Esophagus squamous epithelium (tissue), 5 donors: ENCODE data around the gene COL18A1. TPM values are rescaled to one million over a fixed set of nuclear protein-coding genes. Genes with fewer than 3 reads are reported as not detected.
A peak's percentile ranks its signal among the peaks of the same experiment; 100 is the strongest.

ENCODE experiments used
- DNase-seq: peaks from one replicate; lab custom pipeline; 2025; lab: John Stamatoyannopoulos, UW
- H3K27ac ChIP-seq, 4 donors: fragments of 200-600 bp; sonication (generic); one replicate each; pipeline ENCODE4 v1.5.1; 2016 to 2019; ENCODE audit warnings: mild to moderate bottlenecking in 1 of 4
- H3K27me3 ChIP-seq, 4 donors: fragments of 200-600 bp; sonication (generic); 1 replicate in 3 of 4; 2 replicates in 1 of 4; pipeline versions ENCODE4 v1.5.1 to v1.6.0; 2017 to 2021; ENCODE audit warnings: antibody characterized with exemption in 1 of 4
- H3K36me3 ChIP-seq, 3 donors: fragments of 200-600 bp; sonication (generic); one replicate each; pipeline ENCODE4 v1.5.1; 2016 to 2019
- H3K4me1 ChIP-seq, 3 donors: fragments of 200-600 bp; sonication (generic); one replicate each; pipeline ENCODE4 v1.5.1; 2017 to 2019
- H3K4me3 ChIP-seq, 4 donors: fragments of 200-600 bp; sonication (generic); 1 replicate in 3 of 4; 2 replicates in 1 of 4; pipeline ENCODE4 v1.5.1; 2016 to 2019; ENCODE audit warnings: mild to moderate bottlenecking in 2 of 4, moderate library complexity in 1 of 4
- H3K9me3 ChIP-seq, 3 donors: fragments of 200-600 bp; sonication (generic); one replicate each; pipeline ENCODE4 v1.5.1; 2016 to 2019
- POLR2A ChIP-seq, 4 donors: fragments of 450-650 bp; IDR thresholded peaks; one replicate each; pipeline ENCODE4 v1.6.1; 2017; ENCODE audit warnings: antibody characterized with exemption in 4 of 4, mild to moderate bottlenecking in 4 of 4, moderate library complexity in 3 of 4
- WGBS, 2 donors: methylation state at CpG; one replicate each; pipeline ENCODE4 v1.1.5; 2018; 5-methylcytosine and 5-hydroxymethylcytosine counted together
- intact Hi-C: fragments of 100-400 bp; cut with DNase I; formaldehyde crosslinking; loops from one replicate; pipeline ENCODE4 v1.15.0; 2022
- total RNA-seq, 4 donors: library from RNA; depleted of rRNA; stranded (reverse); fragments of >200 nt; gene quantifications; one replicate each; pipeline ENCODE4 v1.1.0, GENCODE V29; 2016
- TF ChIP-seq, protein P1 (sequence below), 6 experiments: fragments of 450-650 bp in 4 of 6; fragments of 200-600 bp in 2 of 6; sonication (generic) in 2 of 6; IDR thresholded peaks; one replicate each; pipeline ENCODE4 v1.5.1; 2016 to 2019; ENCODE audit warnings: antibody characterized with exemption in 6 of 6, mild to moderate bottlenecking in 4 of 6, moderate library complexity in 4 of 6
- donor health status: DM: yes; HTN: yes; CAD: no.

Gene COL18A1
- total RNA-seq, 4 donors from 2014 or later = 38.9 to 69.0 (median 52.5) TPM

DNA sequence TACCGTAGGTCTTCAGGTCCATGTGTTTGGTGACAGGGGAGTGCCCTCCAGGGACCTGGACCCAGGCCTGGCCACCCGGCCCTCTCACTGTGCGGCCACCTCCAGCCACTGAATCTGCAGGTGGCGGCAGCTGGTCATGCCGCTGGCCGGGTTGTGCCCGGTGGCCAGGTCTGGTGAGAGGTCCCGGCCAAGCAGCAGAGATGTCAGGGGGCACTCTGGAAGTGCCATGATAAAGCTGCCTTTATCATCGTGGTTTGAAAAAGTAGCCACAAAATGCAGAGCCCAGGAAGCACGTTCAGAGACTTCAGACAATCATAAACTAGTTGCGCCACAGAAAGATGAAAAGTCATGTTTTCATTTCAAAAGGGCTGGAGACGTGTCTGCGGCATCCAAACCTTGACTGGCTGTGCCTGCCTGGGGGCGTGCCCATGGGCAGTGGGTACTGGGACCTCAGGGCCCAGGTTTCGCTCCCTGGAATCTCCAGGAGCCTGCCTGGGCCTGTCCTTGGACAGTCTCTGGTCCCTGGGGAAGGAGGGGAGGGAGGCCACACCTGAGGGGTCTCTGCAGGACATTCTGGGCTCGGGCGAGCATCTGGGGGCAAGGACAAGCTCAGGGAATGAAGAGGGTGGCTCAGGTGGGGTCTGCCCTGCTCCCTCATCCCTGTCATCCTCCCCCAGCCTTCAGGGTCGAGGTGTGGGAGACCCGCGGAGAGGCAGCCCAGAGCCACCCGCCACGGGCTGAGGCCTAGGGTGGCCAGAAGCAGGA is 44.9 kb downstream of the COL18A1 start:
- peak overlapping the region in 3 of 4 donors; percentile 3 to 30 (median 22) for H3K27ac ChIP-seq

DNA sequence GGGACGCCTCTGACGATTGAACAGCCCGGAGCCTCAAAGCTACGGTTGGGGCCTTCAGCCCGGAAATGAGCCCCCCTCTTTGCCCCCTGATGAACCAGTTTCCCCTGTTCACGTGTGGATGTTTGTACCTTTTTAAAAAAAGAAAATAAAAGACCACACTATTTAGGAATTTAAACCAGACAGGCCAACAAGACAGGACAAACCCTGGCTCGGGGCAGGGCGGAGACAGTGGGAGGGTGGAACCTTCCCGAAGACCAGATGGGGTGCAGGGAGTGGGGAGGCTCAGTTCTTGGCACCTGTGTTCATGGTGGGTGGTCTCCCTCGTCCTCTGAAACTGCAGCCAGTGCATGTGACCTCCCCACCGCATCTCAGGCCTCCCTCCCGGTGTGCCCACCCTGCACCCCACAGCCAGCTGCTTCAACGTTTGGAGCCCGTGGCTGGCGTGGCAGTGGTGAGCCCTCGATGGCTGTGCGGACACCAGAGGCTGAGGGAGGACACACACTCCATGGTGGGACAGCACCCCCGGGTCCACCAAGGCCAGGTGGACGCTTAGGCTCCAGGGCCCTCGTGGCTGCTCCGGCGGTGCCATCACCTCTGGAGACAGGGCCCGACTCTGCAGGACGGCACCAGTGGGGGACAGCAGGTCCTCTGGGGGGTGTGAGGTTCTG is 45.6 kb downstream of the COL18A1 start:
- TF ChIP-seq, protein P1, sequence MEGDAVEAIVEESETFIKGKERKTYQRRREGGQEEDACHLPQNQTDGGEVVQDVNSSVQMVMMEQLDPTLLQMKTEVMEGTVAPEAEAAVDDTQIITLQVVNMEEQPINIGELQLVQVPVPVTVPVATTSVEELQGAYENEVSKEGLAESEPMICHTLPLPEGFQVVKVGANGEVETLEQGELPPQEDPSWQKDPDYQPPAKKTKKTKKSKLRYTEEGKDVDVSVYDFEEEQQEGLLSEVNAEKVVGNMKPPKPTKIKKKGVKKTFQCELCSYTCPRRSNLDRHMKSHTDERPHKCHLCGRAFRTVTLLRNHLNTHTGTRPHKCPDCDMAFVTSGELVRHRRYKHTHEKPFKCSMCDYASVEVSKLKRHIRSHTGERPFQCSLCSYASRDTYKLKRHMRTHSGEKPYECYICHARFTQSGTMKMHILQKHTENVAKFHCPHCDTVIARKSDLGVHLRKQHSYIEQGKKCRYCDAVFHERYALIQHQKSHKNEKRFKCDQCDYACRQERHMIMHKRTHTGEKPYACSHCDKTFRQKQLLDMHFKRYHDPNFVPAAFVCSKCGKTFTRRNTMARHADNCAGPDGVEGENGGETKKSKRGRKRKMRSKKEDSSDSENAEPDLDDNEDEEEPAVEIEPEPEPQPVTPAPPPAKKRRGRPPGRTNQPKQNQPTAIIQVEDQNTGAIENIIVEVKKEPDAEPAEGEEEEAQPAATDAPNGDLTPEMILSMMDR (IDR thresholded peaks at IDR 0.05) = no peak
- no peak for TF ChIP-seq POLR2A (IDR thresholded peaks at IDR 0.05)
- no peak overlapping the region for H3K4me3 ChIP-seq
- DNase-seq = no peak
- intact Hi-C loops = no loop called here
- peaks cover 27 to 70% (median 40%) of the 10 kb centered on the region in 3 donors for H3K4me1 ChIP-seq
- H3K36me3 ChIP-seq = no peaks in the 10 kb centered on the region
- peaks cover 0 to 34% (median 0%) of the 10 kb centered on the region in 4 donors for H3K27me3 ChIP-seq
- H3K9me3 ChIP-seq = no peaks in the 10 kb centered on the region
- H3K27ac ChIP-seq = peak overlapping the region in 2 of 4 donors; percentile 3 to 30
- WGBS, 2 donors = 47 to 63% methylated on average over 10 to 17 of the region's 24 CpGs

More for the DNA sequence above, 44.9 kb downstream of the COL18A1 start:
- DNase-seq = no peak
- TF ChIP-seq POLR2A (IDR thresholded peaks at IDR 0.05) = no peak
- TF ChIP-seq, protein P1 (IDR thresholded peaks at IDR 0.05) = no peak
- WGBS, 2 donors = 62 to 66% methylated on average over 4 to 11 of the region's 22 CpGs
- Histone ChIP-seq H3K4me1 (peaks cover 20 to 62% (median 33%) of the 10 kb centered on the region in 3 donors), H3K9me3 (no peaks in the 10 kb centered on the region), H3K4me3 (no peak overlapping the region), H3K27me3 (peaks cover 0 to 29% (median 0%) of the 10 kb centered on the region in 4 donors), H3K36me3 (no peaks in the 10 kb centered on the region)
- intact Hi-C loops = no loop called here

DNA sequence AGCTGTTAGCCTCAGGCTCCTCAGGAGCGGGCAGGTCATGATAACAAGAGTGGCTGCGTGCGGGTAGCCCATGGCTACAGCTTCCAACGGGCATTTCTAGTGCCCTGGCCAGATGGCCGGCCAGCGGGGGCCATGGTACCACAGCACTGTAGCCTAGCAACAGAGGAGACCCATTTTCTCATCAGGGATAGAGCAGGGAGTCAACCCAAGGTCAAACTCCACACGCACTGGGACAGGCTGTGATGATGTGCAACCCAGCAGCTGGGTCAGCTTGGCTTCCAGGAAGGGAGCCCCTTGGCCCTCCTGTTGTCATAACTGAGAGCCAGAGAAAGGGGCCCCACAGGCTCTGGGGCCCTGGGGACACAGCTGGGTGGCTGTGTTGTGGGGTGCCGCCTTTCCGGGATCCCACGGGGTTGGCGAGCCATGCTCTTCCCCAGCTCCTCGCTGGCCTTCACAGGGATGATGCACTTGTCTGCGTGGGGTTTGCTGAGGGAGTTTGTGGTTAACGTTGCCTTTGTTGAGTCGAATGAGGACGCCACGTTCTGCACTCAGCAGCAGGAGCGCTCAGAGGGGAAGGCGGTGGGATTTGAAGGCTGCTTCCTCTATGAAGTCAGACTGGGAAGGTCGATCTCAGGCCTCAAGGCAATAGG is 46.3 kb downstream of the COL18A1 start:
- Histone ChIP-seq H3K27ac (no peak overlapping the region), H3K4me1 (peaks cover 33 to 76% (median 47%) of the 10 kb centered on the region in 3 donors), H3K36me3 (no peaks in the 10 kb centered on the region), H3K9me3 (no peaks in the 10 kb centered on the region), H3K4me3 (no peak overlapping the region), H3K27me3 (peaks cover 0 to 40% (median 0%) of the 10 kb centered on the region in 4 donors)
- intact Hi-C loops = no loop called here
- WGBS, 2 donors = 84% methylated on average over 5 of the region's 20 CpGs; no CpG with 5 or more reads in 1 of the 2 donors
- no peak for TF ChIP-seq POLR2A (IDR thresholded peaks at IDR 0.05)
- TF ChIP-seq, protein P1 (IDR thresholded peaks at IDR 0.05) = no peak
- no peak for DNase-seq

DNA sequence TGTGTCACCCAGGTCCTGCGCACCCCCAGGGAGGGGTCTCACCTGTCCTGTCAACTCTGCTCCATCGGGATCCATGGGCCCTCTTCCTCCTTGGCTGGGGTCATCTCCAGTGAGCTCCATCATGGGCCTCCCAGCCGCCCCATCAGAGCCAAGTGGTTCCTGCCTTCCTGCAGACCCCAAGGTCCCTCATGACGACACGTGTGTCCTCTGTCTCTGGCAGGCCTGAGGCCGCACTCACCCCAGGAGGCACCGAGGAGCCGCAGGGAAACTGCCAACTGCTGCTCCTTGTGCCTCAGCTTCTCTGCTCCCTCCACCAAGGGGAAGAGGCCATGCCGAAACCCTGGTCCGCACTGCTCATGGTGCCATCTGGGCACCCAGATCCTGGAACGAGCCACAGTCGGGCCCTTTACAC is 46.8 kb downstream of the COL18A1 start:
- H3K27ac ChIP-seq = no peak overlapping the region
- TF ChIP-seq, protein P1 (IDR thresholded peaks at IDR 0.05) = no peak
- TF ChIP-seq POLR2A (IDR thresholded peaks at IDR 0.05) = no peak
- intact Hi-C loops = no loop called here

More for the DNA sequence above, 46.8 kb downstream of the COL18A1 start:
- H3K36me3 ChIP-seq = no peaks in the 10 kb centered on the region
- 93% methylated on average over 11 of the region's 12 CpGs; no CpG with 5 or more reads in 1 of the 2 donors for WGBS, 2 donors
- H3K4me3 ChIP-seq = no peak overlapping the region
- peaks cover 39 to 82% (median 51%) of the 10 kb centered on the region in 3 donors for H3K4me1 ChIP-seq
- DNase-seq = no peak
- H3K9me3 ChIP-seq = no peaks in the 10 kb centered on the region
- H3K27me3 ChIP-seq = peaks cover 0 to 46% (median 0%) of the 10 kb centered on the region in 4 donors
